Gastroesophageal sphincter (tissue), 4 donors: ENCODE measurements around the gene ANO2. TPM values are rescaled to one million over a fixed set of nuclear protein-coding genes. Genes with fewer than 3 reads are reported as not detected.

ENCODE experiments used
- ATAC-seq: fragments of 150-250 bp; one replicate; pipeline ENCODE4 v1.9.1; 2016; ENCODE audit warnings: mild to moderate bottlenecking, moderate library complexity
- H3K27ac ChIP-seq, 4 donors: fragments of 200-600 bp; sonication (generic) in 3 of 4; 1 replicate in 3 of 4; 2 replicates in 1 of 4; pipeline ENCODE4 v1.5.1; 2016 to 2019
- H3K27me3 ChIP-seq: fragments of 200-600 bp; sonication (generic); one replicate; pipeline ENCODE4 v1.5.1; 2019
- H3K36me3 ChIP-seq, 2 donors: fragments of 200-600 bp; sonication (generic); one replicate each; pipeline ENCODE4 v1.5.1; 2019; ENCODE audit warnings: control low read depth in 1 of 2
- H3K4me1 ChIP-seq, 3 donors: fragments of 200-600 bp; sonication (generic); 1 replicate in 2 of 3; 2 replicates in 1 of 3; pipeline ENCODE4 v1.5.1; 2016 to 2019; ENCODE audit warnings: control low read depth in 2 of 3
- H3K4me3 ChIP-seq, 2 donors: fragments of 200-600 bp; sonication (generic); one replicate each; pipeline ENCODE4 v1.5.1; 2019; ENCODE audit warnings: mild to moderate bottlenecking in 1 of 2, moderate library complexity in 1 of 2
- H3K9me3 ChIP-seq, 3 donors: fragments of 200-600 bp; sonication (generic); one replicate each; pipeline ENCODE4 v1.5.1; 2017 to 2019; ENCODE audit warnings: control low read depth in 2 of 3
- EP300 ChIP-seq: sonication (generic); formaldehyde crosslinking; IDR thresholded peaks from one replicate; pipeline ENCODE4 v1.6.1; 2017; ENCODE audit warnings: antibody characterized with exemption, mild to moderate bottlenecking
- POLR2A ChIP-seq, 2 donors: fragments of 450-650 bp; IDR thresholded peaks; one replicate each; pipeline ENCODE4 v1.6.1; 2017; ENCODE audit warnings: antibody characterized with exemption in 2 of 2, mild to moderate bottlenecking in 2 of 2, moderate library complexity in 1 of 2
- POLR2AphosphoS5 ChIP-seq: sonication (generic); formaldehyde crosslinking; IDR thresholded peaks from one replicate; pipeline ENCODE4 v1.6.1; 2017; ENCODE audit warnings: antibody characterized with exemption
- WGBS, 2 donors: methylation state at CpG; one replicate each; pipeline ENCODE4 v1.1.5; 2018; ENCODE audit warnings: low coverage in 1 of 2; 5-methylcytosine and 5-hydroxymethylcytosine counted together
- total RNA-seq, 4 donors: library from RNA; depleted of rRNA; stranded (reverse); fragments of >200 nt; gene quantifications; one replicate each; pipeline ENCODE4 v1.1.0, GENCODE V29; 2016
- TF ChIP-seq, protein P1 (sequence below), 4 experiments: fragments of 200-600 bp in 2 of 4; fragments of 450-650 bp in 2 of 4; sonication (generic) in 1 of 4; IDR thresholded peaks; one replicate each; pipeline ENCODE4 v1.5.1; 2017 to 2019; ENCODE audit warnings: antibody characterized with exemption in 4 of 4, mild to moderate bottlenecking in 2 of 4, moderate library complexity in 2 of 4

ANO2 gene
- total RNA-seq, 4 donors from 2014 or later = 3.1 to 10.9 (median 6.7) TPM

DNA sequence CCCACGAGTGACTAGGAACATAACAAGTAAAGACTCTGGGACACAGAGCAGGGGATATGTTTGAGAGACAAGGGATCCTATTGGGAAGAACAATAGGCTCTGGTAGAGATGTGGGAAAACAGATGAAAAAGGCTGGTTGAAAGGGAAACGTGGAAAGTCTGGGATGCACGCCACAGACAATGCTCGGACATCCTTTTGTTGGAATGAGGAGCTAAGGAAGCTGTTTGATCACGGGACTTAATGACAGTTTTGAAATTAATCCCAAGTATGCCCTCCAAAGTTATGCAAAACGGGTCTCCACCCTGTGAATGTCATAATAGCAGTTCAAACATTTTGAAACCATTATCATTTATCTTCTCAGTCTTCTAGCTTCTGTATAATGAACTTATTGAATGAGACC, 31.7 kb upstream of the ANO2 start:
- H3K4me1 ChIP-seq = no peaks in the 10 kb centered on the region
- H3K4me3 ChIP-seq = no peak overlapping the region
- no peaks in the 10 kb centered on the region for H3K9me3 ChIP-seq
- ATAC-seq = no peak
- H3K27me3 ChIP-seq = no peaks in the 10 kb centered on the region
- no peak for TF ChIP-seq POLR2AphosphoS5
- TF ChIP-seq, protein P1, sequence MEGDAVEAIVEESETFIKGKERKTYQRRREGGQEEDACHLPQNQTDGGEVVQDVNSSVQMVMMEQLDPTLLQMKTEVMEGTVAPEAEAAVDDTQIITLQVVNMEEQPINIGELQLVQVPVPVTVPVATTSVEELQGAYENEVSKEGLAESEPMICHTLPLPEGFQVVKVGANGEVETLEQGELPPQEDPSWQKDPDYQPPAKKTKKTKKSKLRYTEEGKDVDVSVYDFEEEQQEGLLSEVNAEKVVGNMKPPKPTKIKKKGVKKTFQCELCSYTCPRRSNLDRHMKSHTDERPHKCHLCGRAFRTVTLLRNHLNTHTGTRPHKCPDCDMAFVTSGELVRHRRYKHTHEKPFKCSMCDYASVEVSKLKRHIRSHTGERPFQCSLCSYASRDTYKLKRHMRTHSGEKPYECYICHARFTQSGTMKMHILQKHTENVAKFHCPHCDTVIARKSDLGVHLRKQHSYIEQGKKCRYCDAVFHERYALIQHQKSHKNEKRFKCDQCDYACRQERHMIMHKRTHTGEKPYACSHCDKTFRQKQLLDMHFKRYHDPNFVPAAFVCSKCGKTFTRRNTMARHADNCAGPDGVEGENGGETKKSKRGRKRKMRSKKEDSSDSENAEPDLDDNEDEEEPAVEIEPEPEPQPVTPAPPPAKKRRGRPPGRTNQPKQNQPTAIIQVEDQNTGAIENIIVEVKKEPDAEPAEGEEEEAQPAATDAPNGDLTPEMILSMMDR (IDR thresholded peaks at IDR 0.05) = no peak
- TF ChIP-seq POLR2A (IDR thresholded peaks at IDR 0.05) = no peak
- no peak for TF ChIP-seq EP300
- no peaks in the 10 kb centered on the region for H3K36me3 ChIP-seq
- no peak overlapping the region for H3K27ac ChIP-seq
- 38 to 54% methylated on average over 5 of the region's 6 CpGs for WGBS, 2 donors

DNA sequence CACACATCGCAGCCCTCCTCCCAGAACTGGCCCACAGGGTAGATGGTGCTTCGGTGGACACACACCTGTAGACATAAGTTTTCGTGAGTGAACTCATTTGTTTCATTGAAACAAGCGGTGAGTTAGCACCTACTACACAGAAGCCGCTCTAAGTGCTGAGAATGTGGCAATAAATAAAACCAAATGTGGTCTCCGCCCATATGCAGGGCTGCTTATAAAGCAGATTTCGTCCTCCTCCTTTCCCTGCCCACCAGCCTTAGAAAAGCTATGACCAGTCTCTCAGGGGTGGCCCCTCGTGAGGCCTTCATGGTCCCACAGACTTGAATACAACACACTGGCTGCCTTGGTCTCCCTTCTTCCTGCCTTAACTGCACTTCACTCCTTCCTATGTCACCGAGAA, 31.1 kb upstream of the ANO2 start:
- Histone ChIP-seq H3K27ac (no peak overlapping the region), H3K4me1 (no peaks in the 10 kb centered on the region), H3K27me3 (no peaks in the 10 kb centered on the region), H3K36me3 (peaks cover 0 to 2% of the 10 kb centered on the region in 2 donors), H3K4me3 (no peak overlapping the region), H3K9me3 (no peaks in the 10 kb centered on the region)
- TF ChIP-seq, protein P1 (IDR thresholded peaks at IDR 0.05) = no peak
- TF ChIP-seq EP300 (no peak), POLR2A (IDR thresholded peaks at IDR 0.05) (no peak), POLR2AphosphoS5 (no peak)
- WGBS, 2 donors = 90 to 100% methylated on average over 3 to 9 of the region's 9 CpGs
- ATAC-seq = no peak

GRCh38 chr12:5973461-5974115, 28.5 kb upstream of the ANO2 start:
- 66 to 70% methylated on average over 2 to 4 of the region's 8 CpGs for WGBS, 2 donors
- Histone ChIP-seq H3K36me3 (peaks cover 0 to 10% of the 10 kb centered on the region in 2 donors), H3K27me3 (no peaks in the 10 kb centered on the region), H3K27ac (no peak overlapping the region), H3K4me3 (no peak overlapping the region), H3K4me1 (no peaks in the 10 kb centered on the region), H3K9me3 (no peaks in the 10 kb centered on the region)
- TF ChIP-seq, protein P1 (IDR thresholded peaks at IDR 0.05) = no peak
- no peak for TF ChIP-seq EP300
- no peak for TF ChIP-seq POLR2A (IDR thresholded peaks at IDR 0.05)
- no peak for TF ChIP-seq POLR2AphosphoS5
- ATAC-seq = no peak

DNA sequence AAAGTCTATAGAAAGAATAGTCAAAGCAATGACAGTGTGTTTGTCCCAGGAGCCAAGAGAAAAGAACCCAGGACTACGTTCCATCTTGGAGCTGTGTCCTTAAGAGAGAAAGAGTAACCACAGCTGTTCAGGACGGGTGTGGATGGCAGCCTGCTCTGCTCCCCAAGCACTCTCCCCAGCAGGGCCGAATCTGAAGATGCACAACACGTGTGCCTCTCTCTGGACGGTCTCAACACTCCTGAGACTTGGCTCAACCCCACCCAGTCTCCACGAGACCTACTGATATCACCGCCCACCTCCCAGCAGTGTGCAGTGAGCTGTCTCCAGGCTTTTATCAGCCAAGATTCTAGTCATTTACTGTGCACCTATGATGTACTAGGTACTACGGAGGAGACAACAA, 27.3 kb upstream of the ANO2 start:
- Histone ChIP-seq H3K27ac (no peak overlapping the region), H3K9me3 (no peaks in the 10 kb centered on the region), H3K27me3 (no peaks in the 10 kb centered on the region), H3K36me3 (peaks cover 0 to 10% of the 10 kb centered on the region in 2 donors), H3K4me1 (no peaks in the 10 kb centered on the region), H3K4me3 (no peak overlapping the region)
- TF ChIP-seq POLR2A (IDR thresholded peaks at IDR 0.05) = no peak
- 46 to 75% methylated on average over 4 to 5 of the region's 8 CpGs for WGBS, 2 donors
- no peak for ATAC-seq

- 92% methylated on average over 6 of the region's 10 CpGs; no CpG with 5 or more reads in 1 of the 2 donors for WGBS, 2 donors
- Histone ChIP-seq H3K4me1 (no peaks in the 10 kb centered on the region), H3K4me3 (no peak overlapping the region), H3K36me3 (peaks cover 0 to 10% of the 10 kb centered on the region in 2 donors), H3K27me3 (no peaks in the 10 kb centered on the region), H3K9me3 (no peaks in the 10 kb centered on the region), H3K27ac (no peak overlapping the region)
- TF ChIP-seq POLR2A (IDR thresholded peaks at IDR 0.05) = no peak
- no peak for TF ChIP-seq POLR2AphosphoS5
- TF ChIP-seq, protein P1 (IDR thresholded peaks at IDR 0.05) = no peak
- TF ChIP-seq EP300 = no peak
- no peak for ATAC-seq
Measured at GRCh38 chr12:5971194-5971850, 26.3 kb upstream of the ANO2 start.
